AG09309 (cell line): ENCODE results near the gene APOBEC3H.

ENCODE experiments used
- DNase-seq: peaks from one replicate; pipeline ENCODE4 v3.0.0-alpha.2; 2010; ENCODE audit warnings: low read depth
- H3K4me3 ChIP-seq: 2 replicates; pipeline ENCODE4 v1.5.1; 2011; ENCODE audit warnings: mild to moderate bottlenecking, low read depth, low read length, moderate library complexity; ENCODE audit not compliant: control insufficient read depth
- TF ChIP-seq, protein P1 (sequence below): IDR thresholded peaks from 2 replicates; pipeline ENCODE4 v1.5.1; 2011; ENCODE audit warnings: mild to moderate bottlenecking, low read depth, low read length, inconsistent platforms; ENCODE audit not compliant: insufficient read depth, control insufficient read depth; ENCODE audit errors: missing control alignments

Gene APOBEC3H

DNA sequence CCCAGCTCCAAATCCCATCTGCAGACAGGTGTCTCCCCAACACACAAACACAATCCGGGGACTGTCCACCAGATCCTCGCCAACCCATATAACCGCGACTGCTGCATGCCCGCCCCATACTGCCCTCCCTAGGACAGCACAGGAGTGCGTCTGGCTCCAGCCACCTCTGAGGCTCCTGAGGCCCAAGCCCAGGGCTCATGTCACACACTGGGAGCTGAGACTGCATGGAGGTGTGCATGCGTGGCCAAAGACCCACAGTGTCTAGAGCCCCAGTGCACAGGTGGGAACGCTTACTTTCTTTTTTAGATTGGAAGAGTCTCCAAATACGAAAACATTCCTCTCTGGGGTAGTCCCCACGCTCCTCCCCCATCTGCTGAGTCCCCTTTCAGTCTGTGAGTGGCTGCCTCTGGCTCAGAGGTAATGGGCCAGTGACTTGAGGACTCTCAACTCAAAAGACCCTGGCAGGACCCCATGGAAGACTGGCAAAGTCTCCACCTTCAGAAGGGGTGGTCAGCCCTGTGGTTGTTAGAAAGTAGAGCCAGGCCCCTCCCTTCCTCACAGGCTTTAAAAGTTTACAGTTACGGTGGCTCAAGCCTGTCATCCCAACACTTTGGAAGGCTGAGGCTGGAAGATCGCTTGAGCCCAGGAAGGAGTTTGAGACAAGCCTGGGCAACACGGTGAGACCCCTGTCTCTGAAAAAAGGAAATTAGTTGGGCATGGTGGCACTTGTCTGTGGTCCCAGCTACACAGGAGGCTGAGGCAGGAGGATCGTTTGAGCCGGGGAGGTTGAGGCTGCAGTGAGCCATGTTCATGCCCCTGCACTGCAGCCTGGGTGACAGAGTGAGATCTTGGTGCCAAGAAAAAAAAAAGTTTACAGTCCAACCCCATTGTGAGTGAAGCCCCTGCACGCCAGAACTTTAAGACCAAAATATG, 53.1 kb downstream of the APOBEC3H start:
- TF ChIP-seq, protein P1, sequence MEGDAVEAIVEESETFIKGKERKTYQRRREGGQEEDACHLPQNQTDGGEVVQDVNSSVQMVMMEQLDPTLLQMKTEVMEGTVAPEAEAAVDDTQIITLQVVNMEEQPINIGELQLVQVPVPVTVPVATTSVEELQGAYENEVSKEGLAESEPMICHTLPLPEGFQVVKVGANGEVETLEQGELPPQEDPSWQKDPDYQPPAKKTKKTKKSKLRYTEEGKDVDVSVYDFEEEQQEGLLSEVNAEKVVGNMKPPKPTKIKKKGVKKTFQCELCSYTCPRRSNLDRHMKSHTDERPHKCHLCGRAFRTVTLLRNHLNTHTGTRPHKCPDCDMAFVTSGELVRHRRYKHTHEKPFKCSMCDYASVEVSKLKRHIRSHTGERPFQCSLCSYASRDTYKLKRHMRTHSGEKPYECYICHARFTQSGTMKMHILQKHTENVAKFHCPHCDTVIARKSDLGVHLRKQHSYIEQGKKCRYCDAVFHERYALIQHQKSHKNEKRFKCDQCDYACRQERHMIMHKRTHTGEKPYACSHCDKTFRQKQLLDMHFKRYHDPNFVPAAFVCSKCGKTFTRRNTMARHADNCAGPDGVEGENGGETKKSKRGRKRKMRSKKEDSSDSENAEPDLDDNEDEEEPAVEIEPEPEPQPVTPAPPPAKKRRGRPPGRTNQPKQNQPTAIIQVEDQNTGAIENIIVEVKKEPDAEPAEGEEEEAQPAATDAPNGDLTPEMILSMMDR, result no peak
- no peak overlapping the region for H3K4me3 ChIP-seq

DNA sequence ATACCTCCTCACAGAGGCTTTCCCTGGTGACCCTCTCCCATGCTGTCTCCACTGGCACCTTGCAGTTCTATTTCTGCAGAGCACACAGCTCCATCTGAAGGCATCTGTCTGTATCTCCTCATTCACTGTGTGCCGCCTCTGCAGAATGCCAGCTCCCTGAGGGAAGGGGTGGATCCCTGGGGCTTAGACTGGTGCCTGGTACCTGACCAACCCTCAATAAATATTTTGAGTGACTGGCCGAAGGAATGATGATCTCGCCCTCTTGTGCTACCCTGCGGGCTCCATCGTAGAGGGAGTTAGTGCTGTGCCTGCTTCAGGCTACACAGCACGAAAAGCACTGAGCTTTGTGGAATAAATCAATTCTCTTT, 53.8 kb downstream of the APOBEC3H start:
- no peak overlapping the region for H3K4me3 ChIP-seq

More for the DNA sequence above, 53.1 kb downstream of the APOBEC3H start:
- DNase-seq, result no peak

DNA sequence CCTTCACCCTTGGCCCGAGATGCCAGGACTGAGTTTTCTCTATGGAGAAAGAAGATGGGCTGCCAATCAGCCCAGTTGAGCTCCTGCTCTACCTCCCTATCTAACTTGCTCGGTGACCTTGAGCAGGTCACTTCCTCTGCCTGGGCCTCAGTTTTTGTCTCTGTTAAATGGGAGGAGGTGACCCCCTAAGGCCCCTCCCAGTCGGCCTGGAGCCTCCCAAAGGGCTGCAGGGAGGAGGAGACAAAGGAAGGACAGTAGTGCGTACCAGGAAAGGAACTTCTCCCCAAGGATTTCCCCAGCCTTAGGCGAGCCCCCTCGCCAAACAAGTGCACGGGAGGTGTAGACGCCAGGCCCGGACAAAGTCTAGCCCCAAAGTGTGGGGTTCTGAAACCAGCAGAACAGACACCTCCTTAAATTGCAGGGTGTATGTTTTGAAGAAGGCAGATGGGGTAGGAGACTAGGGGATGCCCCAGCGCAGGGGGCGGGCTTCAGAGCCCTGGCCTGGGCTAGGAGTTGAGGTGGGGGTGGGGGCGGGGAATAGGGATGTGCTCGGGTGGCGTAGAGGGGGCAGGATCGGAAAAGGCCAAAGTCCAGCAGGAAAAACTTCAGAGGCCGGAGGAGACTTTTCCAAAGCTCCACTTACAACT, 54.4 kb downstream of the APOBEC3H start:
- DNase-seq, result no peak
- peak overlapping the region; percentile 58 for H3K4me3 ChIP-seq
- TF ChIP-seq, protein P1, result no peak

More for the DNA sequence above, 53.8 kb downstream of the APOBEC3H start:
- TF ChIP-seq, protein P1, result no peak
- no peak for DNase-seq

DNA sequence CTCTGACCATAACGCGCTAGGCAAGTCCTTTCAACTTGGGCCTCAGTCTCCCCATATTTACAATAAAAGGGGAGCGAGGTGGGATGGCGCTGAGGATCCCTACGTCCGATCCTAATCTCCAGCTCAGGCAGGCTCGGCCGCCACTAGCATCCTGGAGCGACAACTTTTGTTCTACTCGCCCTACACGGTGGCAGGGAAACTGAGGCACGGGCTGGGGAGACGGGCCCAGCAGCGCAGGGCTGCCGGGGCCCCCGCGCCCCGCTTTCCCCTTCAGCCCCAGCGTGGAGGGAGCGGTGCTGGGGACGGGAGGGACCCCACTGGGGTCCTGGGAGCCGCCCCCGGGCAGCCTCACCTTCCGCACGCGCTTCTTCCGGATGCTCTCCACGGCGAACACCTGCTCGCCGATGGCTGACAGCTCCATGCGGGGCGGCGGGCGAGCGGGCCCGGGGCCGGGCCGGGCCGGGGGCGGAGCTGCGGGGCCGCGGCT, 55.0 kb downstream of the APOBEC3H start:
- peak overlapping the region; percentile 58 for H3K4me3 ChIP-seq
- DNase-seq, result no peak
- TF ChIP-seq, protein P1, result no peak

DNA sequence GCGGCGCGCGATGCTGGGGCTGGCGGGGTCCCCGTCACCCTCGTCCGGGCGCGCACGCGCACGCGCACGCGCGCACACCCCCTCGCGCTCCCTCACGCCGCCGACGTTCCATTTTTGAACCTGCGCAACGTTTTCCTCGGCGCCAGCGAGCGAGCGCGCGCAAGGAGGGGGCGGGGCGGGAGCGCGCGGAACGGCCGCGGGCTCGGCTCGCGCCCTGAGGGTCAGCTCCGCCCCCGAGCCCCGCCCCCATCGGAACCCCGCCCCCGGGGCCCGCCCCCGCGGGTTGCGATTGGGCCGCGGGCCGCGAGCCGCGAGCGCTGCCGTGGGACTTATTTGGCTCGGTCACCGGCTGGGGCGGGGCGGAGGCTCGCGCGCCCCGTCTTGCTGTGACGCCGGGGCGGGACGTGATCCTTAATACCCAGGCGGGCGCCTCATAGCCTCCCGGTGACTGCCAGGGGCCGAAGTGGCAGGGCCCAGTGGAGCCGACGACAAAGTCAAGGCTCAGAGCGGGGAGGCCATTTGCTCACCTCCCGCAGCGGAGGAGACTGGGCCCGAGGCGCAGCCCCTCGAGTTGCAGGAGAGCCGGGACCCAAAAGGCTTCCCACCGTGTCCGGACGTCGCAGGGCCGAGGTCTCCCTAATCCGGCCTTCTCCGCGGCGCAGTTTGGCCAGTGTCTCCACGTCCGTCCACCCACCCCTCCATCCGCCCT, 55.6 kb downstream of the APOBEC3H start, which contains the start of gene CBX7:
Gene CBX7, minus strand, starts transcription at position 170 of the 709 bp plus-strand sequence. CDS start 236 bp downstream, outside the sequence.
- no peak for DNase-seq
- TF ChIP-seq, protein P1, result no peak
- peak within 1 kb of the TSS; percentile 59 for H3K4me3 ChIP-seq

DNA sequence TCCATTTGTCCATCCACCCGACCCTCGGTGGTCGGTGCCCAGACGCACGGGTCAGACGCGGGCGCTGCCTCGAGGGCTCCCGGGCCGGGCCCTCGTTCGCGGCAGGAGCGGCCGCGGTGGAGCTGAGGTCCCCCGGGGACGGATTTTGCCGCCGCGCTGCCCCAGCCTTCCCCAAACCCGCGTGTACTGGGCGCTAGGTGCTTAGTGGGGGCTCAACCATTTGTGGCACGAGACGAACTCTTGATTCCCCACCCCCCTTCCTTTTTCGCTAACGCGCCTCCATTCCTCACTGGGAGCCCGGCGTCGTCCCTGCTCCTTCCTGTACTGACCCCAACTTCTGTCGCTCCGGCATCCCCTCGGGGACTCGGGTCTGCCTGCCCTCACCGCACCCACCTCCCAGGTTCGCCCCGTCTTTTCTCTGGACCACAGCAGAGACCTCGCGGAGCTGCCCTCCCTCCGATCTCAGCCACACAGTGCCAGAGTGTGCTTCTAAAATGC, 56.2 kb downstream of the APOBEC3H start:
- no peak for DNase-seq
- H3K4me3 ChIP-seq, result peak overlapping the region; percentile 59
- TF ChIP-seq, protein P1, result no peak
